ENCODE data around the gene ZSCAN25. TPM values are rescaled to one million over a fixed set of nuclear protein-coding genes. Genes with fewer than 3 reads are reported as not detected.
A peak's percentile ranks its signal among the peaks of the same experiment; 100 is the strongest.

ZSCAN25 gene
- total and polyA plus RNA-seq, 2 of the 13 experiments (the other 11 are each of a cell fraction or from before 2014, with no cell fraction given) = 12.1 to 16.8 TPM

- TF ChIP-seq ZNF788 (CRISPR knock-in tag; IDR thresholded peaks at IDR 0.05; ENCODE audit: borderline replicate concordance) (peak; percentile 83; the same call in 1 of the 2 replicates), ZNF543 (CRISPR knock-in tag; IDR thresholded peaks at IDR 0.05) (peak; percentile 82), ZNF318 (CRISPR knock-in tag; IDR thresholded peaks at IDR 0.05) (0 out of 2 replicates have a peak, but pooled peaks have one; percentile 40), KAT2B (IDR thresholded peaks at IDR 0.05; ENCODE audit: borderline replicate concordance, low read depth, low read length) (no peak), RBFOX2 (IDR thresholded peaks at IDR 0.05; ENCODE audit: low read depth, low read length) (peak; percentile 96), ZNF207 (IDR thresholded peaks at IDR 0.05; ENCODE audit: borderline replicate concordance) (0 out of 2 replicates have a peak, but pooled peaks have one; percentile 64), JUN (CRISPR knock-in tag; IDR thresholded peaks at IDR 0.05) (no peak), ZNF468 (CRISPR knock-in tag; IDR thresholded peaks at IDR 0.05) (no peak), FOXJ3 (CRISPR knock-in tag; IDR thresholded peaks at IDR 0.05; ENCODE audit: borderline replicate concordance) (peak; percentile 83; the same call in 1 of the 2 replicates), ZNF761 (CRISPR knock-in tag; conservative IDR thresholded peaks at IDR 0.05) (peak; percentile 89; the same call in 1 of the 2 replicates), HOXA7 (CRISPR knock-in tag; IDR thresholded peaks at IDR 0.05) (no peak), ATAD3A (CRISPR knock-in tag; IDR thresholded peaks at IDR 0.05) (no peak), SETDB1 (CRISPR knock-in tag; IDR thresholded peaks at IDR 0.05; ENCODE audit: borderline replicate concordance) (no peak), ZNF333 (CRISPR knock-in tag; IDR thresholded peaks at IDR 0.05; ENCODE audit: borderline replicate concordance) (peak; percentile 63)
- TF ChIP-seq, protein P1, sequence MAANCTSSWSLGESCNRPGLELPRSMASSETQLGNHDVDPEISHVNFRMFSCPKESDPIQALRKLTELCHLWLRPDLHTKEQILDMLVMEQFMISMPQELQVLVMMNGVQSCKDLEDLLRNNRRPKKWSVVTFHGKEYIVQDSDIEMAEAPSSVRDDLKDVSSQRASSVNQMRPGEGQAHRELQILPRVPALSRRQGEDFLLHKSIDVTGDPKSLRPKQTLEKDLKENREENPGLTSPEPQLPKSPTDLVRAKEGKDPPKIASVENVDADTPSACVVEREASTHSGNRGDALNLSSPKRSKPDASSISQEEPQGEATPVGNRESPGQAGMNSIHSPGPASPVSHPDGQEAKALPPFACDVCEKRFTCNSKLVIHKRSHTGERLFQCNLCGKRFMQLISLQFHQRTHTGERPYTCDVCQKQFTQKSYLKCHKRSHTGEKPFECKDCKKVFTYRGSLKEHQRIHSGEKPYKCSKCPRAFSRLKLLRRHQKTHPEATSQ (CRISPR knock-in tag; IDR thresholded peaks at IDR 0.05; ENCODE audit: borderline replicate concordance) = peak; percentile 86; the same call in 1 of the 2 replicates
Measured at GRCh38 chr7:99616359-99617191, at the start of gene ZSCAN25 (continued).

All from HepG2 (cell line).